Neural cell (in vitro differentiated cells): ENCODE results near the gene ITGAX.

Source experiments
- EZH2 ChIP-seq: fragments of 200-600, 300-800 bp; shearing (Covaris generic), sonication (generic); IDR thresholded peaks from 2 replicates; pipeline ENCODE4 v1.6.1; 2014; ENCODE audit warnings: antibody characterized with exemption, low read length, borderline replicate concordance, mild to moderate bottlenecking; ENCODE audit not compliant: insufficient read depth, poor library complexity, severe bottlenecking
- POLR2AphosphoS5 ChIP-seq: IDR thresholded peaks from 2 replicates; pipeline ENCODE4 v1.6.1; 2012
- TAF1 ChIP-seq: IDR thresholded peaks from 2 replicates; pipeline ENCODE4 v1.6.1; 2012; ENCODE audit warnings: low read depth
- TF ChIP-seq, protein P1 (sequence below): fragments of 450-650 bp; IDR thresholded peaks from 2 replicates; pipeline ENCODE4 v1.5.1; 2014; ENCODE audit warnings: antibody characterized with exemption, mild to moderate bottlenecking, moderate library complexity; ENCODE audit not compliant: poor library complexity, severe bottlenecking

- TF ChIP-seq EZH2: no peak
- no peak for TF ChIP-seq POLR2AphosphoS5
- TF ChIP-seq, protein P1, sequence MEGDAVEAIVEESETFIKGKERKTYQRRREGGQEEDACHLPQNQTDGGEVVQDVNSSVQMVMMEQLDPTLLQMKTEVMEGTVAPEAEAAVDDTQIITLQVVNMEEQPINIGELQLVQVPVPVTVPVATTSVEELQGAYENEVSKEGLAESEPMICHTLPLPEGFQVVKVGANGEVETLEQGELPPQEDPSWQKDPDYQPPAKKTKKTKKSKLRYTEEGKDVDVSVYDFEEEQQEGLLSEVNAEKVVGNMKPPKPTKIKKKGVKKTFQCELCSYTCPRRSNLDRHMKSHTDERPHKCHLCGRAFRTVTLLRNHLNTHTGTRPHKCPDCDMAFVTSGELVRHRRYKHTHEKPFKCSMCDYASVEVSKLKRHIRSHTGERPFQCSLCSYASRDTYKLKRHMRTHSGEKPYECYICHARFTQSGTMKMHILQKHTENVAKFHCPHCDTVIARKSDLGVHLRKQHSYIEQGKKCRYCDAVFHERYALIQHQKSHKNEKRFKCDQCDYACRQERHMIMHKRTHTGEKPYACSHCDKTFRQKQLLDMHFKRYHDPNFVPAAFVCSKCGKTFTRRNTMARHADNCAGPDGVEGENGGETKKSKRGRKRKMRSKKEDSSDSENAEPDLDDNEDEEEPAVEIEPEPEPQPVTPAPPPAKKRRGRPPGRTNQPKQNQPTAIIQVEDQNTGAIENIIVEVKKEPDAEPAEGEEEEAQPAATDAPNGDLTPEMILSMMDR: no peak
- TF ChIP-seq TAF1: no peak
Observed at GRCh38 chr16:31413943-31414342, 59.0 kb downstream of the ITGAX start.
